ENCODE data around the gene SLC25A10. TPM values are rescaled to one million over a fixed set of nuclear protein-coding genes. Genes with fewer than 3 reads are reported as not detected.

Gene SLC25A10
- total RNA-seq, 6 experiments from 2014 or later = 13.2 to 21.9 (median 17.1) TPM

GRCh38 chr17:81727324-81728031 lies 15.4 kb downstream of the SLC25A10 start:
- no peaks in the 10 kb centered on the region for H3K36me3 Mint-ChIP-seq (ENCODE audit: low read depth)
- H3K27me3 Mint-ChIP-seq (ENCODE audit: insufficient read depth) = peaks cover 4% of the 10 kb centered on the region
- no peak overlapping the region for H3K27ac Mint-ChIP-seq
- DNase-seq = no peak
- H3K4me1 Mint-ChIP-seq (ENCODE audit: low read depth) = peaks cover 32% of the 10 kb centered on the region
- no peak overlapping the region for H3K4me3 Mint-ChIP-seq
- TF ChIP-seq CTCF (IDR thresholded peaks at IDR 0.05) = no peak
- no peaks in the 10 kb centered on the region for H3K9me3 Mint-ChIP-seq

- Mint-ChIP-seq H3K9me3 (no peaks in the 10 kb centered on the region), H3K36me3 (ENCODE audit: low read depth) (no peaks in the 10 kb centered on the region), H3K4me1 (ENCODE audit: low read depth) (peaks cover 36% of the 10 kb centered on the region), H3K27me3 (ENCODE audit: insufficient read depth) (peaks cover 6% of the 10 kb centered on the region), H3K27ac (no peak overlapping the region), H3K4me3 (no peak overlapping the region)
- TF ChIP-seq CTCF (IDR thresholded peaks at IDR 0.05) = peak; percentile 96
- DNase-seq = peak; percentile 55
Observed at GRCh38 chr17:81733507-81734404, 21.7 kb downstream of the SLC25A10 start.

- no peak for DNase-seq
- Mint-ChIP-seq H3K4me1 (ENCODE audit: low read depth) (peaks cover 36% of the 10 kb centered on the region), H3K27me3 (ENCODE audit: insufficient read depth) (peaks cover 9% of the 10 kb centered on the region), H3K9me3 (no peaks in the 10 kb centered on the region), H3K36me3 (ENCODE audit: low read depth) (no peaks in the 10 kb centered on the region), H3K4me3 (no peak overlapping the region), H3K27ac (no peak overlapping the region)
- TF ChIP-seq CTCF (IDR thresholded peaks at IDR 0.05) = no peak
Observed at GRCh38 chr17:81734405-81735263, 22.6 kb downstream of the SLC25A10 start.

- TF ChIP-seq CTCF (IDR thresholded peaks at IDR 0.05) = no peak
- no peak overlapping the region for H3K4me3 Mint-ChIP-seq
- H3K36me3 Mint-ChIP-seq (ENCODE audit: low read depth) = no peaks in the 10 kb centered on the region
- H3K27me3 Mint-ChIP-seq (ENCODE audit: insufficient read depth) = peaks cover 9% of the 10 kb centered on the region
- peaks cover 36% of the 10 kb centered on the region for H3K4me1 Mint-ChIP-seq (ENCODE audit: low read depth)
- H3K27ac Mint-ChIP-seq = no peak overlapping the region
- H3K9me3 Mint-ChIP-seq = no peaks in the 10 kb centered on the region
- DNase-seq = no peak
Observed at GRCh38 chr17:81735264-81736102, 23.4 kb downstream of the SLC25A10 start.
